ENCODE data around the gene GCNA.
"Not testable (repeated sequence)": the region's sequence is repeated elsewhere in the genome, so short reads cannot be mapped to it uniquely, and the experiment has no call there.

GCNA gene

DNA sequence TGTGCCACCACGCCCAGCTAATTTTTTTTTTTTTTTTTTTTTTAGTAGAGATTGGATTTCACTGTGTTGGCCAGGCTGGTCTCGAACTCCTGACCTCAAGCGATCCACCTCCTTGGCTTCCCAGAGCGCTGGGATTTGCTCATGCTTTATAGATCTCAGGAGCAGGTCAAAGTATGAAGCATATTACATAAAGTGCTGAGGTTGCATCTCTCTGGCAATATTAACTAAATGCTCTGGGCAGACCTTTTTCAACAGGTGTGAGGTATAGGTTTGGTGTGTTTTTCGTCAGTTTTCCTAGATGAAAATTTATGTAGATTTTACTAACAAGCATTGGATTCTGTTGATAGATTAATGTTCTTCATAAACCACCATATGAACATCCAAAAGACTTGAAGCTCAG, 19.3 kb upstream of the GCNA start:
- Histone ChIP-seq H3K4me1 (ENCODE audit: control insufficient read depth, insufficient read depth, low read length) (no peaks in the 10 kb centered on the region), H3K36me3 (ENCODE audit: control insufficient read depth, insufficient read depth, low read length) (peaks cover 27% of the 10 kb centered on the region), H3K27me3 (ENCODE audit: control insufficient read depth, insufficient read depth, low read length, poor library complexity, severe bottlenecking) (no peaks in the 10 kb centered on the region), H3K27ac (ENCODE audit: insufficient read depth, low read depth, low read length, poor library complexity, severe bottlenecking) (no peak overlapping the region), H3K9me3 (ENCODE audit: control insufficient read depth, low read length) (no peaks in the 10 kb centered on the region), H3K4me3 (ENCODE audit: insufficient read depth, low read depth, low read length) (no peak overlapping the region)
- WGBS, 2 experiments, result 90 to 92% methylated on average over 2 to 3 of the region's 5 CpGs

DNA sequence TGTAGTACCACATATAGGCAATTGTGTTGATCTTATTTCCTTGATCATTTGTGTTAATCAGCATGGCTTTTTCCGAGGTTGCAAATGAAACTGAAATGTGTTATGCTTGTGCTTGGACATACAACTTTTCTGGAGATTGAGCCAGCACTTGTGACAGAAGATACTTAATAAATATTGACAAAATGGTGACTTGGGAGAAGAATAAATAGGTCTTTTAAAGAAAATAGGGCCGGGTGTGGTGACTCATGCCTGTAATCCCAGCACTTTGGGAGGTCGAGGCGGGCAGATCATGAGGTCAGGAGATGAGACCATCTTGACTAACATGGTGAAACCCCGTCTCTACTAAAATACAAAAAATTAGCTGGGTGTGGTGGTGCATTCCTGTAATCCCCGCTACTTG, 18.5 kb upstream of the GCNA start:
- H3K4me1 ChIP-seq (ENCODE audit: control insufficient read depth, insufficient read depth, low read length); H3K9me3 ChIP-seq (ENCODE audit: control insufficient read depth, low read length); H3K27ac ChIP-seq (ENCODE audit: insufficient read depth, low read depth, low read length, poor library complexity, severe bottlenecking); H3K4me3 ChIP-seq (ENCODE audit: insufficient read depth, low read depth, low read length); H3K27me3 ChIP-seq (ENCODE audit: control insufficient read depth, insufficient read depth, low read length, poor library complexity, severe bottlenecking): not testable (repeated sequence)
- WGBS, 2 experiments, result 94 to 95% methylated on average over 5 to 6 of the region's 6 CpGs
- H3K36me3 ChIP-seq (ENCODE audit: control insufficient read depth, insufficient read depth, low read length), result peaks cover 30% of the 10 kb centered on the region

DNA sequence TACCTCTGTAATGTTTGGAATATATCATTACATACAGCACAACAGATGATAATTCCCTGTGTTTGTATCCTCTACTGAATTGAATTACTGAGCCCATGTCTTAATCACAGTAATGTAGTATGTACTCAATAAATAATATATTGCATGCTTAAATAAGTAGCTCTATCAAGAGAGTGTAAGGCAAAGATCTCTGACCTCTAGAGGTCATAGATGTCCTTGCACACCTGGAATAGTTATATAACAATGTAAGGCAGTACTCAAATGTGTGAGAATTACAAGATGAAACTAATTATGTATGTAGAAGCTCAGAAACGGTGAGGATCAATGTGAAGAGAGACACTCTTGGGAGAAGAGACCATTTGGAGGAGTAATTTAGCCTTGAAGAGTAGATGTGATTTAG, 14.3 kb upstream of the GCNA start:
- Histone ChIP-seq H3K4me3 (ENCODE audit: insufficient read depth, low read depth, low read length) (no peak overlapping the region), H3K27ac (ENCODE audit: insufficient read depth, low read depth, low read length, poor library complexity, severe bottlenecking) (no peak overlapping the region), H3K9me3 (ENCODE audit: control insufficient read depth, low read length) (no peaks in the 10 kb centered on the region), H3K36me3 (ENCODE audit: control insufficient read depth, insufficient read depth, low read length) (peaks cover 23% of the 10 kb centered on the region), H3K4me1 (ENCODE audit: control insufficient read depth, insufficient read depth, low read length) (no peaks in the 10 kb centered on the region), H3K27me3 (ENCODE audit: control insufficient read depth, insufficient read depth, low read length, poor library complexity, severe bottlenecking) (no peaks in the 10 kb centered on the region)
- 94 to 98% methylated on average over 1 of the region's 1 CpG for WGBS, 2 experiments

DNA sequence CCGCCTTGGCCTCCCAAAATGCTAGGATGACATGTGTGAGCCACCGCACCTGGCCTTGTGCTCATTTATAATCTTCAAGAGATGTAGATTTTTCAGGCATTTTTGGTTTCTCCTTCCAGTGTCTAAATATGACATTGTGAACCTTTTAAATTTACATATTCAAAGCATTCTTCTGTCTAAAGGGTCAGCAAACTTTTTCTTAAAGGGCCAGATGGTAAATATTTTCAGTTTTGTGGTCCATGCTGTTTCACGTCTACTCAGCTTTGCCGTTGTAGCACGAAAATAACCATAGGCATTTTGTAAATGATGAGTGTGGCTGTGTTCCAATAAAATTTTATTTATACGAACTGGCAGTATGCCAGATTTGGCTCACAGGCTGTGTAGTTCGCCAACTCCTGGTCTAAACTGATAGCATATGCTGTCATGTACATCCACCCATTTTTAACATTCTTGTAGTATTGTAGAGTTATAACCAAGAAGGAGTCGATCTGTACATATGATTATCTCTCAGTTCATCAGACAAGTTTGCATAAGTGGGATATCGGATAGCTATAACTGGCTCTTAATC, 12.7 kb upstream of the GCNA start:
- no peak overlapping the region for H3K4me3 ChIP-seq (ENCODE audit: insufficient read depth, low read depth, low read length)
- H3K36me3 ChIP-seq (ENCODE audit: control insufficient read depth, insufficient read depth, low read length), result peaks cover 19% of the 10 kb centered on the region
- no peaks in the 10 kb centered on the region for H3K9me3 ChIP-seq (ENCODE audit: control insufficient read depth, low read length)
- H3K27ac ChIP-seq (ENCODE audit: insufficient read depth, low read depth, low read length, poor library complexity, severe bottlenecking), result no peak overlapping the region
- H3K4me1 ChIP-seq (ENCODE audit: control insufficient read depth, insufficient read depth, low read length), result no peaks in the 10 kb centered on the region
- WGBS, 2 experiments, result 96 to 99% methylated on average over 5 to 8 of the region's 9 CpGs
- H3K27me3 ChIP-seq (ENCODE audit: control insufficient read depth, insufficient read depth, low read length, poor library complexity, severe bottlenecking), result no peaks in the 10 kb centered on the region

DNA sequence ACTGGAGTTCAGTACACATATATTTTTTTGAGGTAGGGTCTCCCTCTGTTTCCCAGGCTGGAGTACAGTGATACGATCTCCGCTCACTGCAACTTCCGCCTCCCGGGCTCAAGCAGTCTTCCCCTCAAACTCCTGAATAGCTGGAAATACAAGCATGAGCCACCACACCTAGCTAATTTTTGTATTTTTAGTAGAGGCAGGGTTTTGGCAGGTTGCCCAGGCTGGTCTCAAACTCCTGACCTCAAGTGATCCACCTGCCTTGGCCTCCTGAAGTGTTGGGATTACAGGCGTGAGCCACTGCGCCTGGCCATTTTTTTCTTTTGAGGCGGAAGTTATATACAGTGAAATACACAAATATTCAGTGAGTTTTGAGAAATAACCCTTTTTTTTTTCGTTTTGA, 6.8 kb upstream of the GCNA start:
- H3K4me1 ChIP-seq (ENCODE audit: control insufficient read depth, insufficient read depth, low read length); H3K4me3 ChIP-seq (ENCODE audit: insufficient read depth, low read depth, low read length); H3K27ac ChIP-seq (ENCODE audit: insufficient read depth, low read depth, low read length, poor library complexity, severe bottlenecking); H3K27me3 ChIP-seq (ENCODE audit: control insufficient read depth, insufficient read depth, low read length, poor library complexity, severe bottlenecking); H3K9me3 ChIP-seq (ENCODE audit: control insufficient read depth, low read length): not testable (repeated sequence)
- 90 to 100% methylated on average over 5 to 8 of the region's 8 CpGs for WGBS, 2 experiments
- peaks cover 21% of the 10 kb centered on the region for H3K36me3 ChIP-seq (ENCODE audit: control insufficient read depth, insufficient read depth, low read length)

DNA sequence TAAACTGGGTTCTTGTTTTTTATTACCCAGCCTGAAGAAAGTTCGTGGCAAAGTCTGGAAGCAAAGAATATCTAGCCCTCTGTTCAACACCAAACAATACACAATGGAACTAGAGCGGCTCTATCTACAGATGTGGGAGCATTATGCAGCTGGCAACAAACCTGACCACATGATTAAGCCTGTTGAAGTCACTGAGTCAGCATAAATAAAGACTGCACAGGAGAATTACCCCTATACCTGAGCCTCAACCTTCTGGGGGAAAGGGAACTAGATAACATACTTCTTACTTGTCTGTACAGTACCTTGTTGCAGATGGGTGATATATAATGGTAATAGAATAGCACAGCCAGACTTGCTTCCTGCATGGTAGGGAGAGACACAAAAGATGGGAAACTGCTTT, 4.6 kb upstream of the GCNA start:
- Histone ChIP-seq H3K9me3 (ENCODE audit: control insufficient read depth, low read length) (no peaks in the 10 kb centered on the region), H3K4me3 (ENCODE audit: insufficient read depth, low read depth, low read length) (no peak overlapping the region), H3K27ac (ENCODE audit: insufficient read depth, low read depth, low read length, poor library complexity, severe bottlenecking) (no peak overlapping the region), H3K27me3 (ENCODE audit: control insufficient read depth, insufficient read depth, low read length, poor library complexity, severe bottlenecking) (no peaks in the 10 kb centered on the region), H3K4me1 (ENCODE audit: control insufficient read depth, insufficient read depth, low read length) (no peaks in the 10 kb centered on the region), H3K36me3 (ENCODE audit: control insufficient read depth, insufficient read depth, low read length) (peaks cover 15% of the 10 kb centered on the region)
- 94 to 100% methylated on average over 2 of the region's 2 CpGs for WGBS, 2 experiments

DNA sequence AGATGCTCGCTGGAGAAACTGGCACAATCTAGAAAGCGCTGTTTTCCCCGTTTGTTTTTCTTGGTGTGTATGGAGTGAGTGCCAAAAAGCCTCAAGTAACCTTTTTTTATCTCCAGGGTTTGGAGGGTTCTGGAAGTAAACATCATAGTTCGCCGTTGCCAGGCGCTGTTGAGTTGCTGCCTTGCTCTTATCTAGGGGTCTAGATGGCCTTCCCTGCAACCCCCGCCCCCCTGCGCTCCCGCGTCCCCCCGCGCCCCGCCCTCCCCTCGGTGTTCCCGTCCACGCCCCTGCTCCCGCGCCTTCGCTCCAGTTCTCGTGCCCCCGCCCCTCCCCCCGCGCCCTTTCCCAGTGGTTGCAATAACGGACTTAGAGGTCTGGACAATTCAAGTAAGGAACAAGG, 555 bp upstream of the GCNA start:
- 96 to 97% methylated on average over 24 of the region's 24 CpGs for WGBS, 2 experiments
- no peak overlapping the region for H3K27ac ChIP-seq (ENCODE audit: insufficient read depth, low read depth, low read length, poor library complexity, severe bottlenecking)

DNA sequence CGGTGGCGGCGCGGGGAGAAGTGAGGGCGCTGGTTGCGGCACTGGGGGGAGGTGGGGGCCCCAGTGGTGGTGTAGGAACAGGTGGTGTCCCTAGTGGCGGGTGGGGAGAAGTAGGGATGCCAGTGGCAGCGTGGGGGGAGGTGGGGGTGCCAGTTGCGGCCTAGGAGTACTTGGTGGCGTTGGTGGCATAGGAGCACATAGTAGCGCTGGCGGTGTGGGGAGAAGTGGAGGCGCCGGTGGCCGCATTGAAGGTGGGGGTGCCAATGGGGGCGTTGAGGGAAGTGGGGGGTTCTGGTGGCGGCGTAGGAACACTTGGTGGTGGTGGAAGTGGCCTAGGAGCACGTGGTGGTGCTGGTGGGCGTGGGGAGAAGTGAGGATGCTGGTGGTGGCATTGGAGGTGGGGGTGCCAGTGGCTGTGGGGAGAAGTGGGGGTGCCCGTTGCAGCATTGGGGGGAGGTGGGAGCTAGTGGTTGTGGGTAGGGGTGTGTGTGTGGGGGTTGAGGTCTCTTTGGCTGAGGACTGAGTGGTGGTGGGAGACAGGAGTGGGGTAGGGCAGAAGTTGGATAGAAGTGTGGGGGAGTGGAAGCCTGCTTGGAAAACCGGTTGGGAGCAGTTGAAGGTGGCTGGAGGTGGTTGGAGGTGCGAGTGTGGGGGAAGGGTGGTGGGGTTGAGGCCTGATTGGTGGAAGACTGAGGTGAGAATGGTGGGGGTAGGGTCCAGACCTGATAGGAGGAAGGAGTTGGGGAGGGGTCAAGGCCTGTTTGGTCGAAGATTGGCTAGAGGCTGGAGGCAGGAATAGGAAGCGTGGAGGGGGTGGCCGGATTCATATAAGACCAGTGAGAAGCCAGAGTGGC, 1.1 kb downstream of the GCNA start:
- Histone ChIP-seq H3K4me3 (ENCODE audit: insufficient read depth, low read depth, low read length) (no peak overlapping the region), H3K9me3 (ENCODE audit: control insufficient read depth, low read length) (no peaks in the 10 kb centered on the region), H3K36me3 (ENCODE audit: control insufficient read depth, insufficient read depth, low read length) (no peaks in the 10 kb centered on the region), H3K27ac (ENCODE audit: insufficient read depth, low read depth, low read length, poor library complexity, severe bottlenecking) (no peak overlapping the region), H3K27me3 (ENCODE audit: control insufficient read depth, insufficient read depth, low read length, poor library complexity, severe bottlenecking) (no peaks in the 10 kb centered on the region), H3K4me1 (ENCODE audit: control insufficient read depth, insufficient read depth, low read length) (no peaks in the 10 kb centered on the region)
- WGBS, 2 experiments, result 95 to 97% methylated on average over 25 to 26 of the region's 26 CpGs

More for the DNA sequence above, 555 bp upstream of the GCNA start:
- Histone ChIP-seq H3K27me3 (ENCODE audit: control insufficient read depth, insufficient read depth, low read length, poor library complexity, severe bottlenecking) (no peaks in the 10 kb centered on the region), H3K4me3 (ENCODE audit: insufficient read depth, low read depth, low read length) (no peak overlapping the region), H3K36me3 (ENCODE audit: control insufficient read depth, insufficient read depth, low read length) (peaks cover 8% of the 10 kb centered on the region), H3K4me1 (ENCODE audit: control insufficient read depth, insufficient read depth, low read length) (no peaks in the 10 kb centered on the region), H3K9me3 (ENCODE audit: control insufficient read depth, low read length) (no peaks in the 10 kb centered on the region)

DNA sequence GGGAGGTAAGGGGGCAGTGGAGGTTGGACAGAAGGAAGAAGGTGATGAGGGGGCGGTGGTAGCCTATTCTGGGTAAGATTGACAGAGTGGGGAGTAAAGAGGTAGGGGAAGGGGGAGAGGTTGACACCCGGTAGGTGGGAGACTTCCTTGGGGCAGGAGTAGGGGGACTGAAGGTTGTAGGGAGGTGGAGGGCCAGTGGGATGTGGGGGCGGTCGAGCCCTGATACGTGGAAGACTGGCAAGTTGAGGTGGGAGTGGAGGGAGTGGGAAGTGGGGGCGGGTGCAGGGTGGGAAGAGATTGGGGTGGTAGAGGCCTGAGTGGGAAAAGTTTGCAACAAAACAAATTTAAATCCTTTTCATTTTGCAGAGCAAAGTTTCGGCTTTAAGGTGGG, 1.7 kb downstream of the GCNA start:
- no peaks in the 10 kb centered on the region for H3K4me1 ChIP-seq (ENCODE audit: control insufficient read depth, insufficient read depth, low read length)
- H3K4me3 ChIP-seq (ENCODE audit: insufficient read depth, low read depth, low read length), result no peak overlapping the region
- 92 to 97% methylated on average over 5 to 6 of the region's 7 CpGs for WGBS, 2 experiments
- H3K27ac ChIP-seq (ENCODE audit: insufficient read depth, low read depth, low read length, poor library complexity, severe bottlenecking), result no peak overlapping the region
- no peaks in the 10 kb centered on the region for H3K9me3 ChIP-seq (ENCODE audit: control insufficient read depth, low read length)
- no peaks in the 10 kb centered on the region for H3K36me3 ChIP-seq (ENCODE audit: control insufficient read depth, insufficient read depth, low read length)
- H3K27me3 ChIP-seq (ENCODE audit: control insufficient read depth, insufficient read depth, low read length, poor library complexity, severe bottlenecking), result no peaks in the 10 kb centered on the region

DNA sequence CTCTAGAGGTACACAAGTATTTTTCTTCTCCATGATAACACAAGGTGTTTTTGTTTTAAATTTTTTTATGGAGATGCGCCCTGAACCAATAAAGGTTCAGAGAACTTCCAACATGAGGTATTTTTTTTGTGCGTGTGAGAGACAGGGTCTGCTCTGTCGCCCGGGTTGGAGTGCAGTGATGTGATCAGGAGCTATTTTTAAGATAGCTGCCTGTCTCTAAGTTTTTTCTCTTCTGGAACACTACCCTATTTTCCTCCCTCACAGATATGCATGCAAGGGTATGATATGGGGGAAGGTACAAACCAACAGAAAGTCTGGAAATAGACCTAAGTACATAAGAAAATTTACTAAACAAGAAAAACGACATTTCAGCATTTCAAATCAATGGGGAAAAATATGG, 3.0 kb downstream of the GCNA start:
- no peak overlapping the region for H3K27ac ChIP-seq (ENCODE audit: insufficient read depth, low read depth, low read length, poor library complexity, severe bottlenecking)
- H3K4me1 ChIP-seq (ENCODE audit: control insufficient read depth, insufficient read depth, low read length), result no peaks in the 10 kb centered on the region
- H3K9me3 ChIP-seq (ENCODE audit: control insufficient read depth, low read length), result no peaks in the 10 kb centered on the region
- no peaks in the 10 kb centered on the region for H3K36me3 ChIP-seq (ENCODE audit: control insufficient read depth, insufficient read depth, low read length)
- no peak overlapping the region for H3K4me3 ChIP-seq (ENCODE audit: insufficient read depth, low read depth, low read length)
- H3K27me3 ChIP-seq (ENCODE audit: control insufficient read depth, insufficient read depth, low read length, poor library complexity, severe bottlenecking), result no peaks in the 10 kb centered on the region
- 100% methylated on average over 4 to 5 of the region's 5 CpGs for WGBS, 2 experiments
